Activated T-cell treated with anti-CD3 and anti-CD28 coated beads, Interleukin-2, amount 50 U/mL, for 1 hour (primary cell): ENCODE measurements around the gene ADCY10.
A peak's percentile ranks its signal among the peaks of the same experiment; 100 is the strongest.
"Not testable (repeated sequence)": the region's sequence is repeated elsewhere in the genome, so short reads cannot be mapped to it uniquely, and the experiment has no call there.

ENCODE experiments used
- DNase-seq: peaks from one replicate; pipeline ENCODE4 v3.0.0-alpha.2; 2020

Gene ADCY10

DNA sequence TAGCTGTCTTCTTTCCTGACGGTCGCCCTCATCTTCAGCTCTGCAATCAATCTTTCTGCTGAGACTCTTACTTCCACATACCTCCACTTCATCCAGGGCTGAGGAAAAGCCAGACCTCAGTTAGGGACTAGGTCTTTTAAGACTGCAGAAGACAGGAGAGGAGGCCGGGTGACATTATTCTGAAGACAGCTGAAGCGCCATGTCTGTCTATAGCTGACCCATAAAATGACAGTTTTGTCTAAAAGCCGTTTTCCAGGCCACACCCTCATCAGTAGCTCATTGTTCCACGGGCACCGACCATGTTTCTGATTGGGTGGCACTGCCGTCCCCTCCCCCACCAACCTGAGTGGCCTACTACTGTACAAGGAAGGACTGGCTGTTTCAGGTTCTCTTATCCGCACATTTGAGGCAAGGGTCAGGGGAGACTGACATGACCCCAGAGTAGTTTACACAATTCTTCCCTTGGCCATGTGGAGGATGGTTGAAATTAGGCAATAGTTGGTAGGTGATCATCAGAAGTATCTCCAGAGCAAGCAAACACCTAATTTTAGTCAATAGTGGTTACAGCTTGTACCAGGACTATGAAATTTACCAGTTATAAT is at the start of gene ADCY10:
TSS of gene ADCY10 (minus strand) at position 240 of the 602 bp plus-strand sequence. CDS start 8,994 bp downstream, outside the sequence.
- no peak for DNase-seq

GRCh38 chr1:167957710-167958109 is 43.8 kb upstream of the ADCY10 start:
- no peak for DNase-seq

- no peak for DNase-seq
Observed at GRCh38 chr1:167955915-167956314, 42.0 kb upstream of the ADCY10 start.

DNA sequence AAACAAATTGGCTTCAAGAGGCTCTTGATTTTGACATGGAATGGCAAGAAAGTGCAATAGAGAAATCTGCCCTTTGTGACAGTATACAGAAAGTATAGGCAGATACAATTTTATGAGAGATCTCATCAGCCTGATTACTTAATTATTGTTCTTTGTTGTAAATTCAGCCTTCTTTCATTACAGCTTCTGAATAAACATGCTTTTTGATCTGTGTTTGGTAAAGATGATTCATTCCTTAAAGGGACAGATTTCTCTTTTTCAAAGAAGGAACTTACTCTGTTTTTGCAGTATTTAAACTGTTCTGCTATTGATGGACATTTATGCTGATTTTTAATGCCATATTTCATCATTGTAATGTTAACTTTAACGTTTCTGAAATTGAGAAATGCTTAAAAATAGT is 36.6 kb upstream of the ADCY10 start:
- DNase-seq = no peak

DNA sequence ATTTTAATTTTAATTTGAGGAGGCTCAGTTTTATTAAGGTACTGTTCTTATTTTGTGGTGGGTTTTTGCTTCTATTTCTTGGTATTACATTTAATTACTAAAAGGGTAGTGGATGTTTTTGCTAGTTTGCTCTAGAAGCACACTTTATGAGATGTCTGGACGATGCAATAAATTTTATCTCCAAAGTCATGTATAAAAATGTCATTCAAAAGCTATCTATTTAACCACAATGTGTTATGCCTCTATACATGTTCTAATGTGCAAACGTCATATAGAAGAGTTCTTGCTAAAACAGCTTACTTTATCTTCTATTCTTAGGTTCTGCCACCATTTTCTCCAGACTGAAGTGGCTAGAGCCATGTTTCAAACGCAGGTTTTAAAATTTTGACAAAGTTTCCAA is 35.9 kb upstream of the ADCY10 start:
- no peak for DNase-seq

- no peak for DNase-seq
Observed at GRCh38 chr1:167947733-167948132, 33.8 kb upstream of the ADCY10 start.

- DNase-seq = no peak
Observed at GRCh38 chr1:167943541-167943940, 29.6 kb upstream of the ADCY10 start.

- DNase-seq = no peak
Observed at GRCh38 chr1:167940264-167940663, 26.3 kb upstream of the ADCY10 start.

DNA sequence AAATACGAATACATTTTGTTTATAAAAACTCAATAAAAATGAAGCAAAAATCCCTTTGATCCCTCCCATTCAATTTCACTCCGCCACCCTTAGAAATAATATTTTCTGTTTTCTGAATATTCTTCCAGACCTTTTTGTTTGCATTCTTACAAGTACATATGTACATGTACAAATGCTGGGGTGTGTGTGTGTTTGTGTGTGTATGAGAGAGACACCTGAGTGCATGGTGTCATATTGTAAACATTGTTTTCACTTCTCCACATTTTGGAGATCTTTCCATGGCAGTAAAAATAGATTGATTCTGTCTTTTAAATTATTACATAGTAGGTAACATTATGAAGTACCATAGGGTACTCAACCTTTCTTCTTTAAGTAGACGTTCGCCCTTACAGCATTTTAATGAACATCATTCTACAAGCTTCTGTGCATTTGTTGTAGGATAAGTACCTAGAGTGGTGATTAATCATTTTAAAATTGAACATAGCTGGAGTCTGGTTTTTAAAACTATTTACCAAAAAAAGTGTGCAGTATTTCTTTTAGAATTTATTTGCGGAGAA is 24.2 kb upstream of the ADCY10 start:
- DNase-seq = no peak

DNA sequence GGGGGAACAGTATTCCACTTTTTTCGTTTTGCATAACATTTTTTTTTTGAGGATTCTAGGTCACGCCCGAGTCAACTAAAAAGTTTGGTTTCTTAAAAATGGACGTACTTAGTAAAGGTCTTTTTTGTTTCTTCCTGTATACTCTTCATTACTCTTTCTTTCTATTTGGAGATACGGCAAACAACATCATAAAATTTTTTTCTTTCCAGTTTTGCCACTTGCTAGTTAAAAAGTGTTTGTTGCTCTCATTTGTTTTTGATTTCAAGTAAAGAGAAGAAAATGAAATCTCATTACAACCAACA is 23.7 kb upstream of the ADCY10 start:
- no peak for DNase-seq

DNA sequence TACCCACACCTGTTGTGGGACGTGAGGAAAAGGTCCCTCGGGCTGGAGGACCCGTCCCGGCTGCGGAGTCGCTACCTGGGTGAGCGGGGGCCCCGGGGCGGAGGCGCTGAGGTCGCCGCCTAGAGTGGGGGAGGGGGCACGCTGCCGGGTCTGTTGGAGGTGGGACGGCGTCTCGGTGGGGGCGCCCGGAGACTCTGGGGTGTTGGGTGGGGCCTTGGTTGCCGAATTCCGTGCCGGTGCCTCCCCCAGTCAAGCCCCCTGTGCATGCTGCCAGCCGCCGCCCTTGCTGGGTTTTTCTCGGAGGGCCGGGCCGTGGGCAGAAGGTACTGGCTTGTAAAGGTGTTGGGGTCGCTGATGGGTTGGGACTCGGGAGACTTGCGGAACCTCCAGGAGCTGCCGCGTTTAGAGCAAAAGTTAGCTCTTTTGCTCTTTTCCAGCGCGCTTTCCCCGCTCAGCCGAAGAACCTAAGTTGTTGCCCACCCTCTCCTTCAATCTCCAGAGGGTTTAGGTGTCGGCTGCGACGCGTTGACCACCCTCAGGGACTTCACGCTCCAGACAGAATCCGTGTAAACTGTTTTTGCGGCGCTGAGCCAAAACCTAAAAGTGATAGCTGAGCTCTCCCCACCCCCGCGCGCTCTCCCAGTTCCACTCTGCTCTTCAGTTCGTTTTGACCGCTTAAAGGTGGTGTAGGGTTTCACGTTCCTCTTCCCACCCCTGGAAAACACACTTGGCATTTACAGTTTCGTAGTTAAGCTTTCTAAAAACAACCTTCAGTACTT is 23.2 kb upstream of the ADCY10 start, which contains the start of gene MPC2:
TSS of gene MPC2 (minus strand) at position 143 of the 779 bp plus-strand sequence. CDS start 1,231 bp downstream, outside the sequence.
- no peak for DNase-seq

GRCh38 chr1:167936068-167936929 is 22.4 kb upstream of the ADCY10 start, which contains the start of gene DCAF6:
TSS of gene DCAF6 (plus strand) at chr1:167936683. CDS start at chr1:167936912, 229 bp downstream.
- peak; percentile 96 for DNase-seq

DNA sequence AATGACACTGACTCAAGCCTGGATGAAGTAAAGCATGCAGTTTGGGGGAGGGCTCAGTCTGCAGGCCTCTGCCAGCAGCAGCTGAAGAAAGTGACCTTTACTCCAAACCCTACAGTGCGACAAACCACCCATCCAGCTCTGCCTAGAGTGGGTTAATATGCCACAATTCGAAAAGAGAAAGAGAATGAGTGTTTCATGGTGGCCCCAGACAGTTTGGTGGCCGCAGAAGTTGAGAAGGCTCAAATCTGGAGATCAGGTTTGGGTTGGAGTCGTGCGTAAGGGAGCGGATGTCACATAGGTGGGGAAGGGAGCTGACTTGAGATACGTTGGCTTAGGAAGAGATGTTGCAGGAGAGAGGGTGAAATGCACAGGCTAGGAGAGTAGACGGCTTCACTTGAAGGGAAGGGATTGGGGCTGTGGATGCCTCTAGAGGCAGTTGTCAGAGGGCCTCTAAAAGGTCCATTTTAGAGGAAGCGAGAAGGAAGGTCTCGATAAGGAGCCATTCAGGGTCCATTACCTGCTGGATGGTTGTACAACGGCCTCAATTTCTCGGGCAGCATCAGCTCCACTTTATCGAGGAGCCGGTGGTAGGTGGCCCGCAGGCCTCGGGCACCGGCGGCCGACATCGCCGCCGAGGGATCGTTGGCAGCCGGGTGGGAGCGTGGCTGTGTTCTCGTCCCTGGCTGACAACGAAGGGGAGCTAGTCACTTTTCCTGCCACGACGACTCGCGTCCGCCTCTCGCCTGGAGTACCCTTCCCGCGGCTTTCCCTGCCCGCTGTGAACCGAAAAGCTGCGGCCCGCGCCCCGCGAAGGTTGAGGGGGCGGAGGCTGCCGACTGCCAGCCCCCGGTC is 21.5 kb upstream of the ADCY10 start:
- DNase-seq = no peak

GRCh38 chr1:167934426-167935215 is 20.7 kb upstream of the ADCY10 start:
- no peak for DNase-seq

- no peak for DNase-seq
Observed at GRCh38 chr1:167933788-167934187, 19.9 kb upstream of the ADCY10 start.

GRCh38 chr1:167929725-167930124 is 15.8 kb upstream of the ADCY10 start:
- no peak for DNase-seq

DNA sequence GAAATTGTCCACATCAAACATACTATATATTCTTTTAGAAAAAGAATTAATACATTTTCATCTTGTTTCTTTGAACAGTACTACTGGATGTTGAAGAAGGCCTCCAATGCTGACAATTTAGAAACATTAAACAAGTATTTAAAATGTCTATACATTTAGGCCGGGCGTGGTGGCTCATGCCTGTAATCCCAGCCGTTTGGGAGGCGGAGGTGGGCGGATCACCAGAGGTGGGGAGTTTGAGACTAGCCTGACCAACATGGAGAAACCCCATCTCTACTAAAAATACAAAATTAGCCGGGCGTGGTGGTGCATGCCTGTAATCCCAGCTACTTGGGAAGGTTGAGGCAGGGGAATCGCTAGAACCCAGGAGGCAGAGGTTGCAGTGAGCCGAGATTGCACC is 15.0 kb upstream of the ADCY10 start:
- not testable (repeated sequence) for DNase-seq

DNA sequence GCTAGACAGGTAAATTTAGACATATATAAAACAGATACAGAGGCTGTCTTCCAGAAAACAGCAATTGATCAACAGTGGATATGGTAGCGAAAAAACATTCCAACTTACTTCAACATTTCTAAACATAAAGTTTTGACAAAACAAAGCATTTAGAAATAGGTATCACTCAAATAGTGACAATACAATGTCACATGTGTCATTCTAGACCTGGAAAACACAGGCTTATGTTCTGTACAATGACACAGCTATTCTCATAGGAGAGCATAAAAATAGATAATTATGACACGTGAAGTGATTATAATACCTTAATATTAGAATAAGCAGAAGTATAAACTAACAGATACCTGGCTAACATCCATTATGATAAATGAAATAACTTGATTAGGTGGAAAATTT is 14.5 kb upstream of the ADCY10 start:
- no peak for DNase-seq

- no peak for DNase-seq
Observed at GRCh38 chr1:167927046-167927754, 13.3 kb upstream of the ADCY10 start.

DNA sequence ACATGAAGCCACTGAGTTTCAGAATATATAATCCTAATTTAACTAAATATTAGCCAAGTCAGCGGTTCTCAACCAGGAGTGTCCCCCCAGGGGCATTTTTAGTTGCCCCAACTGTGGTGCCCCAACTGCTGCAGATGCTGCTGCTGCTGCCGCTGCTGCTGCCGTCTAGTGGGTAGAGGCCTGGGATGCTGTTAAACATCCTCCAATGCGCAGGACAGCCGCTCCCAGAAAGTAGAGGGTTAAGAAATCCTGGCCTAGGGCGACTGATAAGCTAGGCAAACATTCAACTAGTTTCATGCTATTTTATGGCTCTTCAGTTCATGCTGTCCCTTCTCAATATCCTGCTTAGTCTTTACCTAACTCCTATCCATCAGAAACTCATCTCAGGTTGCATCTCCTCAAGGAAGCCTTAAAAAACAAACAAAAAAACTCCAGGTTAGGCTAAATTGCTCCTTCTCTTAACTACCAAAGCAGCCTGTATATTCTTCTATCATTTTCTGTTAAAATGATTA is 12.6 kb upstream of the ADCY10 start:
- no peak for DNase-seq
